LNCaP clone FGC (cell line): Measurements from ENCODE around the gene LMNA.

Experiments used
- DNase-seq: peaks from one replicate; pipeline ENCODE4 v3.0.0-alpha.2; 2011; ENCODE audit warnings: low read depth
- H3K4me3 ChIP-seq: 2 replicates; pipeline ENCODE4 v1.5.1; 2011; ENCODE audit warnings: mild to moderate bottlenecking, low read depth, low read length, control low read depth
- CTCF ChIP-seq: IDR thresholded peaks from 2 replicates; pipeline ENCODE4 v1.5.1; 2012; ENCODE audit warnings: mild to moderate bottlenecking; ENCODE audit not compliant: control insufficient read depth, insufficient read depth; ENCODE audit errors: extremely low read depth

LMNA gene

GRCh38 chr1:156135930-156136871 lies 21.7 kb downstream of the LMNA start:
- H3K4me3 ChIP-seq, result no peak overlapping the region
- DNase-seq, result no peak
- no peak for TF ChIP-seq CTCF

GRCh38 chr1:156136970-156137483 lies 22.5 kb downstream of the LMNA start:
- no peak for TF ChIP-seq CTCF
- no peak for DNase-seq
- no peak overlapping the region for H3K4me3 ChIP-seq

GRCh38 chr1:156138458-156138867 lies 24.0 kb downstream of the LMNA start:
- DNase-seq, result no peak
- no peak for TF ChIP-seq CTCF
- no peak overlapping the region for H3K4me3 ChIP-seq

- no peak overlapping the region for H3K4me3 ChIP-seq
- TF ChIP-seq CTCF, result 0 out of 2 replicates have a peak, but pooled peaks have one; percentile 26
- no peak for DNase-seq
These were observed 26.6 kb downstream of the LMNA start for GRCh38 chr1:156140879-156141707.

- no peak for DNase-seq
- no peak for TF ChIP-seq CTCF
- no peak overlapping the region for H3K4me3 ChIP-seq
These were observed 29.4 kb downstream of the LMNA start for GRCh38 chr1:156143765-156144489.

- TF ChIP-seq CTCF, result no peak
- no peak for DNase-seq
- H3K4me3 ChIP-seq, result no peak overlapping the region
These were observed 30.2 kb downstream of the LMNA start for GRCh38 chr1:156144742-156145141.
